ENCODE results near the gene CDK15.

Gene CDK15

DNA sequence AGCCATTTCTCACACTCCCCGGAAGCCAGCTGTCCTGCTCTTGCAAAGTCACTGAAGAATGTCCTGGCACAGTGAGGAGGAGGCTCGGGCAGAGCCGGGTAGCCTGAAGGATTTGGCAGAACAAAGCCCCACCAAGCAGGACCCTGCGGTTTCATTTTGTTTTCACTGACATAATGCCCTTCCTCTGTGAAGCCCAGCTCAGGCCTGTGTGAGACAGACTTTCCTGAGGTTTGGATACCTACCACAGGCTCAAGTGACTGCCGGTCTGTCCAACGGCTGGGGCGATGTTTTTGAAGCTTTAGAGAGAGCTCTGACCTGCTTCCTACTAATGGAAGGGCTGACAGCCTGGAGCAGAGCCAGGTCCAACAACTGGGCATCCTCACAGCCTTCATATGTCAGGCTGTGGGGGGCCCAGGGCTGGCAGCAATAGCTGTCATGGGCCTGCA, 127.5 kb downstream of the CDK15 start:
- DNase-seq (ENCODE audit: extremely low spot score): no peak

DNA sequence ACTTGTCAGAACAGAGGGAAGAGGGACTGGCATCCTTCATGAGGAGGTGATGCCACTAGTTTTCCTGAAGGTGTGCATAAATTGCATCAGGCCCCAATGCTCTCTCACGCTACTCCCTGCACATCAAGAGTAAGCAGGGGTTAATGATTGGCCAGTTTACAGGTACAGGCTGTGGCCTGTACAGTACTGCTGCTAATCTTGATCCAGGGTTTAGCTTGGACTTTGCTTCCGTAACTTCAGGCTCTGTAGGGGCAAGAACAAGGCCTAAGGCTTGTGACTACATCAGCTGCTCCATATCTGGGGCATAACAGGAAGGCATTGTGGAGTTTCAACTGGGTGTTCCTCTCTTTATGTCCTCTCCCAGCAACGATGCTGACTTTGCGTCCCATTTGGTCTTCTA, 130.5 kb downstream of the CDK15 start:
- no peak for TF ChIP-seq TARDBP (IDR thresholded peaks at IDR 0.05)
- no peak for TF ChIP-seq FOXM1 (IDR thresholded peaks at IDR 0.05; ENCODE audit: borderline replicate concordance)
- TF ChIP-seq SUZ12 (IDR thresholded peaks at IDR 0.05): no peak
- TF ChIP-seq HDGF (IDR thresholded peaks at IDR 0.05; ENCODE audit: borderline replicate concordance): no peak
- TF ChIP-seq BHLHE40 (IDR thresholded peaks at IDR 0.05; ENCODE audit: borderline replicate concordance): no peak
- no peak for TF ChIP-seq LEF1 (IDR thresholded peaks at IDR 0.05; ENCODE audit: borderline replicate concordance)
- TF ChIP-seq, protein P1, sequence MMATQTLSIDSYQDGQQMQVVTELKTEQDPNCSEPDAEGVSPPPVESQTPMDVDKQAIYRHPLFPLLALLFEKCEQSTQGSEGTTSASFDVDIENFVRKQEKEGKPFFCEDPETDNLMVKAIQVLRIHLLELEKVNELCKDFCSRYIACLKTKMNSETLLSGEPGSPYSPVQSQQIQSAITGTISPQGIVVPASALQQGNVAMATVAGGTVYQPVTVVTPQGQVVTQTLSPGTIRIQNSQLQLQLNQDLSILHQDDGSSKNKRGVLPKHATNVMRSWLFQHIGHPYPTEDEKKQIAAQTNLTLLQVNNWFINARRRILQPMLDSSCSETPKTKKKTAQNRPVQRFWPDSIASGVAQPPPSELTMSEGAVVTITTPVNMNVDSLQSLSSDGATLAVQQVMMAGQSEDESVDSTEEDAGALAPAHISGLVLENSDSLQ (IDR thresholded peaks at IDR 0.05): no peak
- no peak for TF ChIP-seq ELF4 (IDR thresholded peaks at IDR 0.05)
- TF ChIP-seq CTBP1 (IDR thresholded peaks at IDR 0.05; ENCODE audit: borderline replicate concordance): no peak
- DNase-seq (ENCODE audit: extremely low spot score): no peak
- ChIA-PET POLR2A (no interaction called here), CTCF (no interaction called here)

More for the DNA sequence above, 127.5 kb downstream of the CDK15 start:
- TF ChIP-seq ARNT (IDR thresholded peaks at IDR 0.05) (no peak), FOXK2 (IDR thresholded peaks at IDR 0.05) (no peak), CTBP1 (IDR thresholded peaks at IDR 0.05; ENCODE audit: borderline replicate concordance) (no peak), ELF4 (IDR thresholded peaks at IDR 0.05) (no peak), TARDBP (IDR thresholded peaks at IDR 0.05) (no peak)
- ChIA-PET CTCF (no interaction called here), POLR2A (no interaction called here)

DNA sequence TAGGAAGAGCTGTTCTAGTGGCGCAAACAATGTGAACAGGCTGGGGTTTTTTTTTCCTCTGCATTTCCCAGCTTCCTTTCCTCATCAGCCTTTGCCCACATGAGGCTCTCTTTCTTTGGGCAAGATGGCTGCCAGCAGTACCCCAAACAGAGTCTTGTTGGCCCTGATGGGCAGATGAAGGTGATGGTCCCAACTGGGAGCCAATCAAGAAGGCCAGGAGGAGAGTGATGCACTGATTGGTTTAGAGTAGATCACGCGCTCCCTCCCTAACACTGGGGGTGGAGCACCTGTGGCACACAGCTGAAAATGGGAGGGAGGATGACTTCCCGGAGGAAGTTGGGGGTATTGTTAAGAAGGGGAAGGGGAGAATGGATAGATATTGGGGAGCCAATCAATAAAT, 131.0 kb downstream of the CDK15 start:
- TF ChIP-seq LEF1 (IDR thresholded peaks at IDR 0.05; ENCODE audit: borderline replicate concordance) (no peak), L3MBTL2 (conservative IDR thresholded peaks at IDR 0.05) (no peak), TARDBP (IDR thresholded peaks at IDR 0.05) (no peak), HDGF (IDR thresholded peaks at IDR 0.05; ENCODE audit: borderline replicate concordance) (no peak), CTBP1 (IDR thresholded peaks at IDR 0.05; ENCODE audit: borderline replicate concordance) (no peak), FOXM1 (IDR thresholded peaks at IDR 0.05; ENCODE audit: borderline replicate concordance) (no peak), NFRKB (IDR thresholded peaks at IDR 0.05) (no peak), SUZ12 (IDR thresholded peaks at IDR 0.05) (no peak), BHLHE40 (IDR thresholded peaks at IDR 0.05; ENCODE audit: borderline replicate concordance) (no peak)
- TF ChIP-seq, protein P1 (IDR thresholded peaks at IDR 0.05): no peak
- ChIA-PET POLR2A (no interaction called here), CTCF (no interaction called here)
- no peak for DNase-seq (ENCODE audit: extremely low spot score)

DNA sequence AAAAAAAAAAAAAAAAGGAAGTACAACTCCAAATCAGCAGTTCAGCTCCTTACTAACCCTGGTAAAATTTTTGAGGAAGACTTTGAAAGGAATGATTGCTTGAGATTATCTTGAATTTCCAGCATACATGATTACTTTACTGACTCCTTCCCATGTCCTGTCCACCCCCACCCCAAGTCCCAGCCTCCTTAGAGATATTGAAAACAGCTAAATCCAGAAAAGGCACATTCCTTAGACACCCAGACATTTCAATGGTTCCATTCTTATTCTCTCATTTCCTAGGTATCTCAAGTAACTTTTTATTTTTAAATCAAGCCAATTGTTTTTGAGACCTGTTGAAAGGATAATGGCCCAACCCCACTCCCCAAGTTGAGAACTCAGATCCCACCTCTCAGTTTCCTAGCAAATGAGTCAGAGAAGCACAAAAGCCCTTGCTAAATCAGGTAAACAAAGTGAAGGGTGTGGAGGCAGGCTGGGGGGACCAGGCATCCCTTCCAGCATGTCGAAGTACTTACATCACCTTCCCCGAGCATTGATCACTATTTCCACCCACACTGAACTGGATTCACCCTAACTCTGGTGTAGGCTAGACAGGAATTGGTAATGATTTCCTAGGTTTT, 131.9 kb downstream of the CDK15 start:
- POLR2A ChIA-PET: no interaction called here
- no peak for TF ChIP-seq ARNT (IDR thresholded peaks at IDR 0.05)
- no peak for TF ChIP-seq SP1 (IDR thresholded peaks at IDR 0.05)
- no peak for TF ChIP-seq LEF1 (IDR thresholded peaks at IDR 0.05; ENCODE audit: borderline replicate concordance)
- no peak for TF ChIP-seq FOXK2 (IDR thresholded peaks at IDR 0.05)
- TF ChIP-seq SUZ12 (IDR thresholded peaks at IDR 0.05): no peak
- TF ChIP-seq HDGF (IDR thresholded peaks at IDR 0.05; ENCODE audit: borderline replicate concordance): no peak
- TF ChIP-seq TARDBP (IDR thresholded peaks at IDR 0.05): no peak
- TF ChIP-seq FOXA1 (IDR thresholded peaks at IDR 0.05): no peak
- no peak for TF ChIP-seq ELF4 (IDR thresholded peaks at IDR 0.05)
- TF ChIP-seq, protein P1 (IDR thresholded peaks at IDR 0.05): no peak
- TF ChIP-seq CTBP1 (IDR thresholded peaks at IDR 0.05; ENCODE audit: borderline replicate concordance): no peak
- no peak for TF ChIP-seq NFRKB (IDR thresholded peaks at IDR 0.05)
- TF ChIP-seq L3MBTL2 (conservative IDR thresholded peaks at IDR 0.05): no peak
- TF ChIP-seq BHLHE40 (IDR thresholded peaks at IDR 0.05; ENCODE audit: borderline replicate concordance): no peak
- CTCF ChIA-PET: no interaction called here
- no peak for DNase-seq (ENCODE audit: extremely low spot score)

DNA sequence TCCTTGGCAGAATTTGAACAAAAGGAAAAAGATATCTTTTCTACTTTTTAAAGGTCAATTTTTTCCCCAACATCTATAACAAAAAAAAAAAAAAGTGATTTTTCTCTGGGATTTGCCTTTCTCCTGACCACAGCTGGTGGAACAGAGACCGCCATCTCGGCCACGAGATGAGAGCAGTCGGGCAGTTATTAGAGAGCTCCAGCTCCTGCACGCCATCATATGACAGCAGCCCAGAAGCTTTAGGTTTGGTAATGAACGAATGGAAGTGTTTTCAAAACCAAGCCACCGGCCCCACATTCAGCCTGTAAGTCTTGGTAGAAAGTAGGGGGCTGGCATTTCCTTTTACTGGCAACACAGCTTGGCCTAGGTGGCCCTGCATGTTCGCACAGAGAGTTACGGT, 132.4 kb downstream of the CDK15 start:
- TF ChIP-seq HDGF (IDR thresholded peaks at IDR 0.05; ENCODE audit: borderline replicate concordance): no peak
- TF ChIP-seq FOXK2 (IDR thresholded peaks at IDR 0.05): no peak
- no peak for TF ChIP-seq SP1 (IDR thresholded peaks at IDR 0.05)
- no peak for TF ChIP-seq SUZ12 (IDR thresholded peaks at IDR 0.05)
- TF ChIP-seq L3MBTL2 (conservative IDR thresholded peaks at IDR 0.05): no peak
- no peak for TF ChIP-seq TARDBP (IDR thresholded peaks at IDR 0.05)
- no peak for TF ChIP-seq BHLHE40 (IDR thresholded peaks at IDR 0.05; ENCODE audit: borderline replicate concordance)
- TF ChIP-seq CTBP1 (IDR thresholded peaks at IDR 0.05; ENCODE audit: borderline replicate concordance): no peak
- no peak for TF ChIP-seq ELF4 (IDR thresholded peaks at IDR 0.05)
- no peak for TF ChIP-seq ARNT (IDR thresholded peaks at IDR 0.05)
- TF ChIP-seq ZNF384 (IDR thresholded peaks at IDR 0.05): no peak
- TF ChIP-seq, protein P1 (IDR thresholded peaks at IDR 0.05): no peak
- TF ChIP-seq FOXM1 (IDR thresholded peaks at IDR 0.05; ENCODE audit: borderline replicate concordance): no peak
- no peak for TF ChIP-seq FOXA1 (IDR thresholded peaks at IDR 0.05)
- no peak for TF ChIP-seq NFRKB (IDR thresholded peaks at IDR 0.05)
- TF ChIP-seq LEF1 (IDR thresholded peaks at IDR 0.05; ENCODE audit: borderline replicate concordance): no peak
- ChIA-PET POLR2A (no interaction called here), CTCF (interaction anchor here (0.6 kb wide), 1 partner anchor 46 kb away, joined by 7 read pairs; no protein-coding TSS in a partner anchor)
- DNase-seq (ENCODE audit: extremely low spot score): no peak
